Measurements from ENCODE around the gene PHTF2. TPM values are rescaled to one million over a fixed set of nuclear protein-coding genes. Genes with fewer than 3 reads are reported as not detected.

PHTF2 gene
- total RNA-seq, 2 experiments from 2014 or later = 26.9 to 62.4 TPM

- Histone ChIP-seq H3K4me3 (ENCODE audit: low read depth, low read length, poor library complexity, severe bottlenecking) (no peak overlapping the region), H3K4me1 (ENCODE audit: insufficient read depth, low read length, poor library complexity, severe bottlenecking) (peaks cover 30% of the 10 kb centered on the region), H3K79me2 (ENCODE audit: insufficient read depth, low read depth, low read length) (peaks cover 95% of the 10 kb centered on the region), H3K4me2 (ENCODE audit: low read length) (no peak overlapping the region), H3K36me3 (ENCODE audit: insufficient read depth, low read length) (peaks cover 12% of the 10 kb centered on the region; the same call in 1 of the 2 replicates), H4K20me1 (ENCODE audit: insufficient read depth, low read length) (peaks cover 28% of the 10 kb centered on the region; the same call in 1 of the 2 replicates), H3K9me2 (ENCODE audit: insufficient read depth, low read length) (no peaks in the 10 kb centered on the region), H2AFZ (ENCODE audit: low read length) (no peak overlapping the region), H3K9me3 (ENCODE audit: low read length) (no peaks in the 10 kb centered on the region), H3K27ac (ENCODE audit: low read depth, low read length, poor library complexity, severe bottlenecking) (no peak overlapping the region)
- intact Hi-C loops (cut with micrococcal nuclease; ENCODE audit: unreplicated experiment) = no loop called here
- no peak for TF ChIP-seq CTCF (conservative IDR thresholded peaks at IDR 0.05; ENCODE audit: low read length)
- TF ChIP-seq EZH2phosphoT487 (IDR thresholded peaks at IDR 0.05; ENCODE audit: borderline replicate concordance, low read depth, low read length) = no peak
- no TSS peak for BruUV-seq (replicated peaks)
- ChIA-PET CTCF (ENCODE audit: unreplicated experiment) (no interaction called here), POLR2A (interaction anchor here (0.6 to 0.9 kb wide), 4 partner anchors 9 to 50 kb away, joined by 3 to 7 read pairs (median 5); no protein-coding TSS in a partner anchor)
- no peak for DNase-seq (ENCODE audit: low spot score)
Observed at GRCh38 chr7:77862691-77863090, 64.1 kb downstream of the PHTF2 start.

GRCh38 chr7:77863860-77864259 is 65.3 kb downstream of the PHTF2 start:
- peaks cover 95% of the 10 kb centered on the region for H3K79me2 ChIP-seq (ENCODE audit: insufficient read depth, low read depth, low read length)
- POLR2A ChIA-PET = interaction anchor here (0.6 to 0.7 kb wide), 2 partner anchors 49 to 65 kb away, joined by 3 to 4 read pairs; no protein-coding TSS in a partner anchor
- no peaks in the 10 kb centered on the region for H3K9me3 ChIP-seq (ENCODE audit: low read length)
- intact Hi-C loops (cut with micrococcal nuclease; ENCODE audit: unreplicated experiment) = no loop called here
- TF ChIP-seq CTCF (conservative IDR thresholded peaks at IDR 0.05; ENCODE audit: low read length) (no peak), EZH2phosphoT487 (IDR thresholded peaks at IDR 0.05; ENCODE audit: borderline replicate concordance, low read depth, low read length) (no peak)
- H4K20me1 ChIP-seq (ENCODE audit: insufficient read depth, low read length) = peaks cover 18% of the 10 kb centered on the region; the same call in 1 of the 2 replicates
- peaks cover 18% of the 10 kb centered on the region for H3K4me1 ChIP-seq (ENCODE audit: insufficient read depth, low read length, poor library complexity, severe bottlenecking)
- DNase-seq (ENCODE audit: low spot score) = no peak
- H2AFZ ChIP-seq (ENCODE audit: low read length) = no peak overlapping the region
- no TSS peak for BruUV-seq (replicated peaks)
- no peaks in the 10 kb centered on the region for H3K9me2 ChIP-seq (ENCODE audit: insufficient read depth, low read length)
- peaks cover 18% of the 10 kb centered on the region; the same call in 1 of the 2 replicates for H3K36me3 ChIP-seq (ENCODE audit: insufficient read depth, low read length)
- H3K27ac ChIP-seq (ENCODE audit: low read depth, low read length, poor library complexity, severe bottlenecking) = no peak overlapping the region
- no peak overlapping the region for H3K4me3 ChIP-seq (ENCODE audit: low read depth, low read length, poor library complexity, severe bottlenecking)
- CTCF ChIA-PET (ENCODE audit: unreplicated experiment) = no interaction called here
- no peak overlapping the region for H3K4me2 ChIP-seq (ENCODE audit: low read length)

GRCh38 chr7:77866370-77866769 is 67.8 kb downstream of the PHTF2 start:
- CTCF ChIA-PET (ENCODE audit: unreplicated experiment) = no interaction called here
- POLR2A ChIA-PET = interaction anchor here (0.6 to 2.6 kb wide), 4 partner anchors 9 to 30 kb away, joined by 3 to 12 read pairs (median 4); no protein-coding TSS in a partner anchor
- Histone ChIP-seq H4K20me1 (ENCODE audit: insufficient read depth, low read length) (peaks cover 8% of the 10 kb centered on the region; the same call in 1 of the 2 replicates), H3K36me3 (ENCODE audit: insufficient read depth, low read length) (peaks cover 35% of the 10 kb centered on the region), H3K79me2 (ENCODE audit: insufficient read depth, low read depth, low read length) (peaks cover 95% of the 10 kb centered on the region), H3K9me3 (ENCODE audit: low read length) (no peaks in the 10 kb centered on the region; the same call in 1 of the 2 replicates), H2AFZ (ENCODE audit: low read length) (no peak overlapping the region), H3K27ac (ENCODE audit: low read depth, low read length, poor library complexity, severe bottlenecking) (no peak overlapping the region), H3K4me3 (ENCODE audit: low read depth, low read length, poor library complexity, severe bottlenecking) (no peak overlapping the region), H3K4me2 (ENCODE audit: low read length) (no peak overlapping the region), H3K4me1 (ENCODE audit: insufficient read depth, low read length, poor library complexity, severe bottlenecking) (no peaks in the 10 kb centered on the region), H3K9me2 (ENCODE audit: insufficient read depth, low read length) (no peaks in the 10 kb centered on the region)
- BruUV-seq (replicated peaks) = no TSS peak
- intact Hi-C loops (cut with micrococcal nuclease; ENCODE audit: unreplicated experiment) = no loop called here
- TF ChIP-seq EZH2phosphoT487 (IDR thresholded peaks at IDR 0.05; ENCODE audit: borderline replicate concordance, low read depth, low read length) (no peak), CTCF (conservative IDR thresholded peaks at IDR 0.05; ENCODE audit: low read length) (no peak)
- DNase-seq (ENCODE audit: low spot score) = no peak

All from OCI-LY7 (cell line).